ENCODE data around the gene SSX3. TPM values are rescaled to one million over a fixed set of nuclear protein-coding genes. Genes with fewer than 3 reads are reported as not detected.

Gene SSX3
- polyA plus RNA-seq, 1 of the 3 experiments (the other 2 are of a cell fraction) = 0.16 TPM

DNA sequence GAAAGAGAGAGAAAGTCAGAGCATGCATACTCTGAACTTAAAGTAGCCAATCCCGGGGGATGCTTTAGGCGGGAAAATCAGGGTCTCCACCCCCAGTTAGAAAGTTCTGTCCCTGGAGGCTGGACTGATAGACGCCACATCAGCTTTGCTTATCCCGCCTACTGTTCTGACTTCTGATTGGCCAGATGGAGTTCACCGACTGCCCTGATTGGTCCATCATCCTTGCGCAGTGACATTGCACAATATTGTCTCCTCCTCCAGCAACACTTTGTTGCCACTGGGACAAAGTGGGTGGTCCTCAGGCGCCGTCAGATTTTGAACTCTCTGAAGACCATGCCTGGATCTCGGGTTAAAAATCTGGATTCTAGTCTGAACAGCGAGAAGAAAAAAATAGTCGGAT lies 50.3 kb downstream of the SSX3 start (continued):
- TF ChIP-seq, protein P1, sequence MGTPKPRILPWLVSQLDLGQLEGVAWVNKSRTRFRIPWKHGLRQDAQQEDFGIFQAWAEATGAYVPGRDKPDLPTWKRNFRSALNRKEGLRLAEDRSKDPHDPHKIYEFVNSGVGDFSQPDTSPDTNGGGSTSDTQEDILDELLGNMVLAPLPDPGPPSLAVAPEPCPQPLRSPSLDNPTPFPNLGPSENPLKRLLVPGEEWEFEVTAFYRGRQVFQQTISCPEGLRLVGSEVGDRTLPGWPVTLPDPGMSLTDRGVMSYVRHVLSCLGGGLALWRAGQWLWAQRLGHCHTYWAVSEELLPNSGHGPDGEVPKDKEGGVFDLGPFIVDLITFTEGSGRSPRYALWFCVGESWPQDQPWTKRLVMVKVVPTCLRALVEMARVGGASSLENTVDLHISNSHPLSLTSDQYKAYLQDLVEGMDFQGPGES (IDR thresholded peaks at IDR 0.05; ENCODE audit: low read depth, low read length) = no peak
- TF ChIP-seq NRF1 (IDR thresholded peaks at IDR 0.05; ENCODE audit: low read depth, low read length) = no peak

Small RNA genes lying within 50 kb of the gene (small RNA-seq; reads per million reads assigned to genes)
- 0 reads per million in 7 experiments for gene AL606490.7
- 0 reads per million in 7 experiments for gene AL606490.9

Other genes starting within 250 kb of the SSX3 start
- gene SPACA5B, start 226.1 kb downstream of the SSX3 start, polyA plus RNA-seq (2012; rRNA removed) = not detected in 2 replicates
- gene SSX5, start 159.9 kb downstream of the SSX3 start, polyA plus RNA-seq (2012; rRNA removed) = 0.36 and 0.49 TPM in 2 replicates
- gene SSX1, start 101.3 kb downstream of the SSX3 start, polyA plus RNA-seq (2012; rRNA removed) = 0.05 TPM in 1 of 2 replicates, not detected in the other
- not detected in 2 replicates for gene SSX4, start 26.8 kb upstream of the SSX3 start, polyA plus RNA-seq (2012; rRNA removed)
- not detected in 2 replicates for gene SSX4B, start 55.3 kb upstream of the SSX3 start, polyA plus RNA-seq (2012; rRNA removed)
- 0.33 and 0.44 TPM in 2 replicates for gene SLC38A5, start 113.6 kb upstream of the SSX3 start, polyA plus RNA-seq (2012; rRNA removed)
- 31.5 and 34.1 TPM in 2 replicates for gene FTSJ1, start 119.5 kb upstream of the SSX3 start, polyA plus RNA-seq (2012; rRNA removed)
- gene PORCN, start 152.3 kb upstream of the SSX3 start, polyA plus RNA-seq (2012; rRNA removed) = 10.6 and 11.0 TPM in 2 replicates
- gene EBP, start 165.1 kb upstream of the SSX3 start, polyA plus RNA-seq (2012; rRNA removed) = 28.9 and 30.2 TPM in 2 replicates
- gene TBC1D25, start 183.0 kb upstream of the SSX3 start, polyA plus RNA-seq (2012; rRNA removed) = 11.8 and 18.4 TPM in 2 replicates
- 183 and 222 TPM in 2 replicates for gene RBM3, start 217.8 kb upstream of the SSX3 start, polyA plus RNA-seq (2012; rRNA removed)
- gene WDR13, start 240.8 kb upstream of the SSX3 start, polyA plus RNA-seq (2012; rRNA removed) = 58.0 and 101 TPM in 2 replicates

Measured in SK-N-SH (cell line).